ENCODE results near the gene RRP8.

The RRP8 gene

GRCh38 chr11:6603287-6604080, at the start of gene RRP8, which contains the start of gene ILK:
Gene RRP8, minus strand, starts transcription at chr11:6603616. Its CDS starts 114 bp downstream, at chr11:6603502.
Gene ILK, plus strand, starts transcription at chr11:6603774. Its CDS starts 498 bp downstream, at chr11:6604272.
- peak; percentile 77 to 83 (median 78) for DNase-seq (ENCODE audit: low read depth in 3 of 3)

GRCh38 chr11:6653097-6653496, 49.7 kb upstream of the RRP8 start:
- DNase-seq (ENCODE audit: low read depth in 3 of 3), result no peak

- DNase-seq (ENCODE audit: low read depth in 3 of 3), result no peak
These were observed 48.8 kb upstream of the RRP8 start for GRCh38 chr11:6652182-6652581.

GRCh38 chr11:6650980-6651379, 47.6 kb upstream of the RRP8 start:
- DNase-seq (ENCODE audit: low read depth in 3 of 3), result no peak

GRCh38 chr11:6650104-6650503, 46.7 kb upstream of the RRP8 start:
- no peak for DNase-seq (ENCODE audit: low read depth in 3 of 3)

GRCh38 chr11:6648501-6648900, 45.1 kb upstream of the RRP8 start:
- no peak for DNase-seq (ENCODE audit: low read depth in 3 of 3)

- DNase-seq (ENCODE audit: low read depth in 3 of 3), result no peak
These were observed 44.4 kb upstream of the RRP8 start for GRCh38 chr11:6647836-6648235.

- no peak for DNase-seq (ENCODE audit: low read depth in 3 of 3)
These were observed 43.7 kb upstream of the RRP8 start for GRCh38 chr11:6646918-6647679.

- no peak for DNase-seq (ENCODE audit: low read depth in 3 of 3)
These were observed 43.1 kb upstream of the RRP8 start for GRCh38 chr11:6646576-6646917.

- no peak for DNase-seq (ENCODE audit: low read depth in 3 of 3)
These were observed 42.7 kb upstream of the RRP8 start for GRCh38 chr11:6646071-6646470.

- no peak for DNase-seq (ENCODE audit: low read depth in 3 of 3)
These were observed 39.5 kb upstream of the RRP8 start for GRCh38 chr11:6642957-6643356.

- DNase-seq (ENCODE audit: low read depth in 3 of 3), result no peak
These were observed 37.7 kb upstream of the RRP8 start for GRCh38 chr11:6640985-6641701.

GRCh38 chr11:6640036-6640984, 36.9 kb upstream of the RRP8 start:
- DNase-seq (ENCODE audit: low read depth in 3 of 3), result no peak

- DNase-seq (ENCODE audit: low read depth in 3 of 3), result no peak
These were observed 35.0 kb upstream of the RRP8 start for GRCh38 chr11:6638429-6638828.

- no peak for DNase-seq (ENCODE audit: low read depth in 3 of 3)
These were observed 34.5 kb upstream of the RRP8 start for GRCh38 chr11:6637871-6638270.

- no peak for DNase-seq (ENCODE audit: low read depth in 3 of 3)
These were observed 33.1 kb upstream of the RRP8 start for GRCh38 chr11:6636480-6636879.

- DNase-seq (ENCODE audit: low read depth in 3 of 3), result no peak
These were observed 31.9 kb upstream of the RRP8 start for GRCh38 chr11:6635082-6635932.

- no peak for DNase-seq (ENCODE audit: low read depth in 3 of 3)
These were observed 31.1 kb upstream of the RRP8 start for GRCh38 chr11:6634534-6634933.

- no peak for DNase-seq (ENCODE audit: low read depth in 3 of 3)
These were observed 30.3 kb upstream of the RRP8 start for GRCh38 chr11:6633422-6634408.
